ENCODE results near the gene TBC1D22A. TPM values are rescaled to one million over a fixed set of nuclear protein-coding genes. Genes with fewer than 3 reads are reported as not detected.
A peak's percentile ranks its signal among the peaks of the same experiment; 100 is the strongest.
"Not testable (repeated sequence)": the region's sequence is repeated elsewhere in the genome, so short reads cannot be mapped to it uniquely, and the experiment has no call there.

TBC1D22A gene
- total RNA-seq, 1 experiment from 2014 or later = 26.0 TPM

DNA sequence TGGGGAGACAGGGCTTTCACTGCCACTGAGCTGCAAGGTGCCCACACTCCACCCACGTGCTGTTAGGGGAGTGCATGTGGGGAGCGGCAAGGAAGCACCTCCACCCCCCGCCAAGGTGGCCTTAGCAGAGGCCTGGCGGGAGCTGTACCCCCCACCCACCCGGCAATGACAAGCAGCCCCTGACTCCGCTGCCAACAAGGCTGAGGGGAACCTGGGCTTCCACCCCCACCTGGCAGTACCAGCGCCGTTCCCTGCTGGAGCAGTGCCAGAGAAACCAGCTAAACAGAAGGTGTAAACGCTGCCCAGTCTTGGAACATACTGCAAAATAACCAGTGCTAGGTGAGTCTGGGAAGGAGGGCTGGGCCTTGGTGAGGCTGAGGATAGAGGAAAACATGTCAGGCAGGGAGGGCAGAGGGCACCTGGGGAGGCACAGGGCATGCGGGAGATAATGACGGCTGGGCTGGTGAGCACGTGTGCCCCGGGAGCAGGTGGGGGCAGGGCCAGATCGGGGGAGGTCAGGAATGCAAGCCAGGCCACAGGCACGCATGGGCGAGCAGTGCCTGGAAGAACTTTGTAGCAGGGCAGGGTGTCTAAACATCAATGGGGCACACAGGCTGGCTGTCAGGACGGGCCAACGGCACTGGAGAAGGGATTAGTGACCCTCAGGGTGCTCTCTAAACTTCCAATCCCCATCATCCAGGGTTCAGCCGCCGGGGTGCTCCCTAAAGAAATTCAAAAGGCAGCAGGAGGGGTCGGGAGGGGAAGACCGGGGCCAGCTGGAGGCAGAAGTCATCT, 31.0 kb upstream of the TBC1D22A start:
- intact Hi-C loops (cut with micrococcal nuclease) = loop anchor here (10.0 kb wide), 1 partner anchor 167 kb away; no protein-coding TSS in a partner anchor
- peak overlapping the region; percentile 65 for H3K4me3 Mint-ChIP-seq (ENCODE audit: unreplicated experiment)
- H3K4me1 Mint-ChIP-seq (ENCODE audit: insufficient read depth, unreplicated experiment) = peaks cover 8% of the 10 kb centered on the region
- DNase-seq (ENCODE audit: unreplicated experiment) = peak; percentile 62
- ChIA-PET POLR2A (interaction anchor here (1.0 to 1.3 kb wide), 2 partner anchors 10 to 23 kb away, joined by 5 read pairs; no protein-coding TSS in a partner anchor), CTCF (interaction anchor here (0.6 to 1.0 kb wide), 4 partner anchors 72 to 300 kb away, joined by 3 to 6 read pairs (median 3); no protein-coding TSS in a partner anchor)
- TF ChIP-seq, protein P1, sequence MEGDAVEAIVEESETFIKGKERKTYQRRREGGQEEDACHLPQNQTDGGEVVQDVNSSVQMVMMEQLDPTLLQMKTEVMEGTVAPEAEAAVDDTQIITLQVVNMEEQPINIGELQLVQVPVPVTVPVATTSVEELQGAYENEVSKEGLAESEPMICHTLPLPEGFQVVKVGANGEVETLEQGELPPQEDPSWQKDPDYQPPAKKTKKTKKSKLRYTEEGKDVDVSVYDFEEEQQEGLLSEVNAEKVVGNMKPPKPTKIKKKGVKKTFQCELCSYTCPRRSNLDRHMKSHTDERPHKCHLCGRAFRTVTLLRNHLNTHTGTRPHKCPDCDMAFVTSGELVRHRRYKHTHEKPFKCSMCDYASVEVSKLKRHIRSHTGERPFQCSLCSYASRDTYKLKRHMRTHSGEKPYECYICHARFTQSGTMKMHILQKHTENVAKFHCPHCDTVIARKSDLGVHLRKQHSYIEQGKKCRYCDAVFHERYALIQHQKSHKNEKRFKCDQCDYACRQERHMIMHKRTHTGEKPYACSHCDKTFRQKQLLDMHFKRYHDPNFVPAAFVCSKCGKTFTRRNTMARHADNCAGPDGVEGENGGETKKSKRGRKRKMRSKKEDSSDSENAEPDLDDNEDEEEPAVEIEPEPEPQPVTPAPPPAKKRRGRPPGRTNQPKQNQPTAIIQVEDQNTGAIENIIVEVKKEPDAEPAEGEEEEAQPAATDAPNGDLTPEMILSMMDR (IDR thresholded peaks at IDR 0.05; ENCODE audit: unreplicated experiment) = no peak
- peak overlapping the region; percentile 82 for H3K27ac Mint-ChIP-seq (ENCODE audit: low read depth, unreplicated experiment)
- H3K9me3 Mint-ChIP-seq (ENCODE audit: unreplicated experiment) = no peaks in the 10 kb centered on the region
- BruUV-seq (replicated peaks) = no TSS peak
- no peaks in the 10 kb centered on the region for H3K27me3 Mint-ChIP-seq (ENCODE audit: insufficient read depth, unreplicated experiment)
- peaks cover 13% of the 10 kb centered on the region for H3K36me3 Mint-ChIP-seq (ENCODE audit: insufficient read depth, unreplicated experiment)

DNA sequence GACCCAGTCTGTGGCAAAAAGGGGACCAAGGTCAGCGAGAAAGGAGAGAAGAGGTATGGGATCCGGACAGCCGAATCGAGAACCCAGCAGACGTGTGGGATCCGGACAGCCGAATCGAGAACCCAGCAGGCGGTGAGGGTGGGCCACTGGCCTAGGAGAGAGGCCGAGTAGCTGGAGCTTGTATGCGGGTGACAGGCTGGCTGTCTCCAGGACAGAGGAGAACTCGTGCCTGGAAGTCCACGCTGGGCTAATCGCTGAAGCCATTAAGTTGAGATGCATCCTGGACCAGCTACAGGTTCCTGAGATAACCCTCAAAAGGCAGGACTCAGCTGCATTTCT, 30.4 kb upstream of the TBC1D22A start:
- Mint-ChIP-seq H3K27me3 (ENCODE audit: insufficient read depth, unreplicated experiment) (no peaks in the 10 kb centered on the region), H3K9me3 (ENCODE audit: unreplicated experiment) (no peaks in the 10 kb centered on the region), H3K4me3 (ENCODE audit: unreplicated experiment) (no peak overlapping the region), H3K4me1 (ENCODE audit: insufficient read depth, unreplicated experiment) (peaks cover 8% of the 10 kb centered on the region), H3K27ac (ENCODE audit: low read depth, unreplicated experiment) (peak overlapping the region; percentile 82), H3K36me3 (ENCODE audit: insufficient read depth, unreplicated experiment) (peaks cover 12% of the 10 kb centered on the region)
- no peak for DNase-seq (ENCODE audit: unreplicated experiment)
- ChIA-PET CTCF (interaction anchor here (0.6 to 1.0 kb wide), 4 partner anchors 72 to 348 kb away, joined by 3 to 6 read pairs (median 3); no protein-coding TSS in a partner anchor), POLR2A (no interaction called here)
- no TSS peak for BruUV-seq (replicated peaks)
- intact Hi-C loops (cut with micrococcal nuclease) = loop anchor here (10.0 kb wide), 1 partner anchor 167 kb away; no protein-coding TSS in a partner anchor
- TF ChIP-seq, protein P1 (IDR thresholded peaks at IDR 0.05; ENCODE audit: unreplicated experiment) = no peak

DNA sequence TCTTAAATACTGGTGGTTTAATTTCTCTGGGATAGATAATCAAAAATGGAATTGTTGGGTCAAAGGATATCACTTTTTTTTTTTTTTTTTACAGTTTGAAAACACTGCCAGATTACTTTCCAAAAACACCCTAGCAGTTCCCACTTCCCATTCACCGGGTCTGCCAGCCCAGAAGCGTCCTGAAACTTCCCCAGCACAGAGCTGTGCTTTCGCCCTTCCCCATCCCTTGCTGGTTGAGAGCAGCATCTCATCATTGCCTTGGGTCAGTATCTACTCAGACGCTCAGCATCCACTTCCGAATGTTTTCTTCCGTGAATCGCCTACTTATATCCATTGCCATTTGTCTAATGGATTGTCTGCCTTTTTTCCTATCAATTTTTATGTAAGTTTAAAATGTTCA, 29.9 kb upstream of the TBC1D22A start:
- H3K36me3 Mint-ChIP-seq (ENCODE audit: insufficient read depth, unreplicated experiment) = peaks cover 7% of the 10 kb centered on the region
- no peaks in the 10 kb centered on the region for H3K27me3 Mint-ChIP-seq (ENCODE audit: insufficient read depth, unreplicated experiment)
- no peak overlapping the region for H3K4me3 Mint-ChIP-seq (ENCODE audit: unreplicated experiment)
- ChIA-PET POLR2A (no interaction called here), CTCF (interaction anchor here (0.6 to 1.0 kb wide), 3 partner anchors 169 to 349 kb away, joined by 3 to 6 read pairs (median 3); no protein-coding TSS in a partner anchor)
- H3K27ac Mint-ChIP-seq (ENCODE audit: low read depth, unreplicated experiment) = no peak overlapping the region
- intact Hi-C loops (cut with micrococcal nuclease) = loop anchor here (10.0 kb wide), 1 partner anchor 168 kb away; no protein-coding TSS in a partner anchor
- TF ChIP-seq, protein P1 (IDR thresholded peaks at IDR 0.05; ENCODE audit: unreplicated experiment) = no peak
- peaks cover 13% of the 10 kb centered on the region for H3K4me1 Mint-ChIP-seq (ENCODE audit: insufficient read depth, unreplicated experiment)
- DNase-seq (ENCODE audit: unreplicated experiment) = no peak
- no peaks in the 10 kb centered on the region for H3K9me3 Mint-ChIP-seq (ENCODE audit: unreplicated experiment)
- BruUV-seq (replicated peaks) = no TSS peak

DNA sequence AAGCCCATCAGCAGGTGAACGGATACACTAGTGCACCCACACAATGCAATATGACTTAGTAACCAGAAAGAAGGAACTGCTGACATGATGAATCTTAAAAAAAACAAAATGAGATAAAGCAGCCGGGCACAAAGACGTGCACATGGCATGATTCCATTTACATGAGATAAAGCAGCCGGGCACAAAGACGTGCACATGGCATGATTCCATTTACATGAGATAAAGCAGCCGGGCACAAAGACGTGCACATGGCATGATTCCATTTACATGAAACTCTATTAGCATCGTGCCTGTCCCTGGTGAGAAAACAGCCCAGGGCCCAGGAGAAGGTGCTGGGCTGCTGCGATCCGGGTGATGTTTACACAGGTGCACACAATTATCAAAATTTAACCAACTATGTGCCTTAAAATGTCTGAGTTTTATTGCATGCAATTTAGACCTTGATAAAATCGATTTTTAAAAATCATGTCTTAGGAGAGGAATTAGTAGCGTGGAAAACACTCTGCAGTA, 28.2 kb upstream of the TBC1D22A start:
- H3K27ac Mint-ChIP-seq (ENCODE audit: low read depth, unreplicated experiment); H3K27me3 Mint-ChIP-seq (ENCODE audit: insufficient read depth, unreplicated experiment); H3K4me3 Mint-ChIP-seq (ENCODE audit: unreplicated experiment); CTCF ChIA-PET; DNase-seq (ENCODE audit: unreplicated experiment); BruUV-seq (replicated peaks); H3K36me3 Mint-ChIP-seq (ENCODE audit: insufficient read depth, unreplicated experiment); H3K9me3 Mint-ChIP-seq (ENCODE audit: unreplicated experiment): not testable (repeated sequence)
- POLR2A ChIA-PET = interaction anchor here (0.5 kb wide), 1 partner anchor 20 kb away, joined by 3 read pairs; no protein-coding TSS in a partner anchor
- intact Hi-C loops (cut with micrococcal nuclease) = loop anchor here (10.0 kb wide), 1 partner anchor 169 kb away; no protein-coding TSS in a partner anchor
- peaks cover 18% of the 10 kb centered on the region for H3K4me1 Mint-ChIP-seq (ENCODE audit: insufficient read depth, unreplicated experiment)
